CD4-positive, alpha-beta T cell treated with Interleukin-2 at 100 ng/mL for 4 hours (primary cell): ENCODE data around the gene TNK1.

Experiments used
- DNase-seq: peaks from one replicate; pipeline ENCODE4 v3.0.0-alpha.2; 2020; ENCODE audit warnings: low spot score

Gene TNK1

DNA sequence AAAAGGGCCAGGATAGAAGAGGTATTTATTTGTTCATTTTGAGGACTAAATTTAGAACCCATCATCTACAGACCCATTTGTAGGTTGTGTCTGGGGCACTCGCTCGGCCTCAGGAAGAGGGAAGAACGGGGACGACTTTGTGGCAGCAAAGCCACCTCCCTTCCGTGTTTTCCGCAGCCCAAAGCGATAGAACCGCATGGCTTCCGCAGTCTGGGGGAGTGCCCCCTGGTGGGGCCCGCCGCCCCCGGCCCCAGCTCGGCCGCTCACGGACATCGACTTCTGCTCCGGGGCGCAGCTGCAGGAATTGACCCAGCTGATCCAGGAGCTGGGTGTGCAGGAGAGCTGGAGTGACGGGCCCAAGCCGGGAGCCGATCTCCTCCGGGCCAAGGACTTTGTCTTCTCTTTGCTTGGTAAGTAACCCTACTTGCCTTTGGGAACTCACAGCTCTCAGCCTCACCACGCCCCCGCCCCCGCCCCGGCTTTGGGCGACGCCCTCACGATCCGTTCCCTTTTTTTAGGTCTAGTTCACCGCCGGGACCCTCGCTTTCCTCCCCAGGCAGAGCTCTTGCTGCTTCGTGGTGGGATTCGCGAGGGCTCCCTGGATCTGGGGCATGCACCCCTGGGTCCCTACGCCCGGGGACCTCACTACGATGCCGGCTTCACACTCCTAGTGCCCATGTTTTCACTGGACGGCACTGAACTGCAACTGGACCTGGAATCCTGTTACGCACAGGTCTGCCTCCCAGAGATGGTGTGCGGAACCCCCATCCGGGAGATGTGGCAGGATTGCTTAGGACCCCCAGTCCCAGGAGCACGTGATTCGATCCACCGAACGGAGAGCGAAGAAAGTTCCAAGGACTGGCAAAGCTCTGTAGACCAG is 55.0 kb downstream of the TNK1 start:
- peak; percentile 59 for DNase-seq

DNA sequence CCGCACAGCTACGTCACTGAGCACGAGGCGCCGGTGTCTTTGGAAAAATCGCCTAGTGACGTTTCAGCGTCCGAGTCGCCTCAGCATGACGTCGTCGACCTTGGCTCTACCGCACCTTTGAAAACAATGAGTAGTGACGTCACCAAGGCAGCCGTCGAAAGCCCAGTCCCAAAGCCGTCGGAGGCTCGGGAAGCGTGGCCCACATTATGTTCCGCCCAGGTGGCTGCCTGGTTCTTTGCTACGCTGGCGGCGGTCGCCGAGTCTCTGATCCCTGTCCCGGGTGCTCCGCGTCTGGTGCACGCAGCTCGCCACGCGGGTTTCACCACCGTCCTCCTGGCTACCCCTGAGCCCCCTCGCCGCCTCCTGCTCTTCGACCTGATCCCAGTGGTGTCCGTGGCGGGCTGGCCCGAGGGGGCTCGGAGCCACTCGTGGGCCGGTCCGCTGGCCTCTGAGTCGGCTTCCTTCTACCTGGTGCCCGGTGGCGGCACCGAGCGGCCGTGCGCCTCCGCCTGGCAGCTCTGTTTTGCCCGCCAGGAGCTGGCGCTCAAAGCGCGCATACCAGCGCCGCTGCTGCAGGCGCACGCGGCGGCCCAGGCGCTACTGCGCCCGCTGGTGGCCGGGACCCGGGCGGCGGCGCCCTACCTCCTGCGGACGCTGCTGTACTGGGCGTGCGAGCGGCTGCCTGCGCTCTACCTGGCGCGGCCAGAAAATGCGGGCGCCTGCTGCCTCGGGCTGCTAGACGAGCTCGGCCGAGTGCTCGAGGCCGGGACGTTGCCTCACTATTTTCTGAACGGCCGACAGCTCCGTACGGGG is 55.9 kb downstream of the TNK1 start:
- peak; percentile 80 for DNase-seq

DNA sequence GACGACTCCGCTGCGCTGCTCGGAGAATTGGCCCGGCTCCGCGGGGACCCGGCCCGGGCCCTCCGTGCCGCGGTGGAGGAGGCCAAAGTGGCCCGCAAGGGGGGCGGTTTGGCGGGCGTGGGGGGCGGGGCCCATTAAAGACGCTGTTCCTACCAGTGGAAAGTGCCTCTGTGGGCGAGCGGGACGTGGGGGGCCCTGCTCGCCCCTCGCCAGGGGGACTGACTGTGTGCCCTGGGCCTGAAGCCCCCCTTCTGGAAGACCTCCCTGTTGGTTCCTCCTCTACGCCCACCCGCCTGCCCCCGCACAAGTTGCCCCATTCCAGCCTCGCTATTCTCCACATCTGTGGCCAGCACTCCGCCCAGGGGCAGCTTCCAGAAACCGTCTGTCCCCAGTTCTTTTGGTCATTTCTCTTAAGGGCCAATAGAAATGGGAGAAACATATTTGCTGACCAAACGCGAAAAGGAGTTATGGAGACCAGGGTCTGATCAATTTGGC is 56.5 kb downstream of the TNK1 start:
- DNase-seq: no peak

DNA sequence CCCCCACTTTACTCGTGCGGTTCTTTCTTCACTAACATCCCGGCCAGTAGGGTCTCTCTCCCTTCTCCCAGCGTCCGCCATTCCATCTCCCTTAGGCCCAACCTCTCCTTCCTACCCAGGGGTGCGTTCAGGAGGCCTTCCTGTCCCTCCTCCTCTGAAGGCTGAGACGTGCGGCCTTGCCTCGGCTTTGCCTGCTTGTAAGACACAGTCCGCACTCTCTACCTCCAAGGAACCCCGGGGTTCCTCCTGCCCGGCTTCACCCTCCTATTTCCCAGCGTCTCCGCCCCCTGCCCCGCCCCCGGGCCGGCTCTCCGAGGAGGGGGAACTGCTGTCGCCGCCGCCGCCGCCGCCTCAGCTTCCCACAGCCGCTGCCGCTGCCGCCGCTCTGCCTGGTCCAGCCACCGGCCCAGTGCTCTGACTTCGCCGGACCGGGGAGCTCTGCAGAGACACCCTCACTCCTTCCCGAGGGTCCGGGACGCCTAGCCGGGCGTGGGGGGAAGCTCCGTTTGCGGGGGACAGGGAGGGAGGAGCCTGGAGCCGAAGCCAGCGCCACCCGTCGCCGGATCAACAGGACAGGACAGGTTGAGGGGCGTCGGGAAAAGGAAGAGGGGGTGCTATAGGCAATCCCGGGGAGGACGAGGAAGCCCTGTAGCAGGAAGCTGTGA is 57.2 kb downstream of the TNK1 start:
- DNase-seq: peak; percentile 36

DNA sequence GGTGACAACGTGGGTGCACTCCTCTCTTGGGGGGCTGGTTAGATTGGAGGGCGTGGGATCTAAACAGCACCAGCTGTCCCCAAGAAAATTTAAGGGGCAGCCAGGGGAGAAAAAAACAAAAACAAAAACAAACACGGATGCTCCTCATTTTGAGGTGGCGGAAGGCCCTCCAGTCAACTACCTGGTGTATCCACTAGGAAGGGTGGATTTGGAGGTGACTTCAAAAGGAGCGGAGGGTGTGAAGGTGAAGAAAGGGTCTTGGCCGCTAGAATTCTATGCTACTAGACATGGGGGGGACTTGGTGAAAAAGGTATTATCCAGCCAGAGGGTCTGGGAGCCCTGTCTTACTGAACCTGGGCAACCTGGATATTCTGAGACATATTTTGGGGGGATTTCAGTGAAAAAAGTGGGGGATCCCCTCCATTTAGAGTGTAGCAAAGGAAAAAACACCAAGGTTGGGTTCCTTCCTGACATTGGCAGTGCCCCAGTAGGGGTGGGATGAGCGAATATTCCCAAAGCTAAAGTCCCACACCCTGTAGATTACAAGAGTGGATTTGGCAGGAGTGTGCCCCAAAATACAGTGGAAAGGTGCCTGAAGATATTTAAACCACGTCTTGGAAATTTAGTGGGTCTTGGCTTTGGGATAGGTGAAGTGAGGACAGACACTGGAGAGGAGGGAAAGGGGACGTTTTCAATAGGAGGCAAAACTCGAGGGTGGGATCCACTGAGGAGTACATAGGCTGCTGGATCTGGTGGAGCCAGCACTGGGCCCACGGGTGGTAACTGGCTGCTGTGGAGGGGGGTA is 58.0 kb downstream of the TNK1 start:
- no peak for DNase-seq
